GM18861 (cell line): Measurements from ENCODE around the gene ATL1.
"Not testable (repeated sequence)": the region's sequence is repeated elsewhere in the genome, so short reads cannot be mapped to it uniquely, and the experiment has no call there.

Experiments used
- ATAC-seq: cut with Tn5 transposase; IDR thresholded peaks from one replicate; pipeline ENCODE4 v1.9.1; 2021; ENCODE audit not compliant: unreplicated experiment

The ATL1 gene

DNA sequence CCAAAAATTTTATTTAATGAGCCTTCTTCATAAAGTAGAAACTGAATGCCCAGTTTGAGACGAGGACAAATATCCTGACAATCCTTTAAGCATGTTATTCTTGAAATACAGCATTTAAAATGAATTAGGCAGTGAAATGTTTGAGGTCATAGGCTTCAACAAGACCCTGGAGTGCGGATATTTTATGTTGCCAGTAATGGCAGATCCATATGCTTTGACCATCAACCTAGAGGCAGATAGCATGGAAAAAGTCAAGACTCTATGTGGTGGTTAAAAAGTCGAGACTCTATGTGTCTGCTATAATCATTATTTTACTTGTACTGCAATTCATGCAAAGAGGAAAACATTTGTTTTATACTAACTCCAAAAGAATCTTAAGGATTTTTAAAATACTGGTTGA lies 25.5 kb upstream of the ATL1 start:
- ATAC-seq: no peak

GRCh38 chr14:50534997-50535396 lies 24.9 kb upstream of the ATL1 start:
- no peak for ATAC-seq

DNA sequence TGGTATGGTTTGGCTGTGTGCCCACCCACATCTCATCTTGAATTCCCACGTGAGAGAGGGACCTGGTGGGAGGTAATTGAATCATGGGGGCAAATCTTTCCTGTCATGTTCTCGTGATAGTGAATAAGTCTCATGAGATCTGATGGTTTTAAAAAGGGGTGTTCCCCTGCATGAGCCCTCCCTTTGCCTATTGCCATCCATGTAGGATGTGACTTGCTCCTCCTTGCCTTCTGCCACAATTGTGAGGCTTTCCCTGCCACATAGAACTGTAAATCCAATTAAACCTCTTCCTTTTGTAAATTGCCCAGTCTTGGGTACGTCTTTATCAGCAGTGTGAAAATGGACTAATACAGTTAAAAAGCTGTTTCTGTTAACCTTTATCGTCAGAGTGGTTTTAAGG lies 21.9 kb upstream of the ATL1 start:
- ATAC-seq: not testable (repeated sequence)

GRCh38 chr14:50539051-50539450 lies 20.9 kb upstream of the ATL1 start:
- ATAC-seq: no peak

- ATAC-seq: no peak
Measured at GRCh38 chr14:50541159-50541567, 18.8 kb upstream of the ATL1 start.

DNA sequence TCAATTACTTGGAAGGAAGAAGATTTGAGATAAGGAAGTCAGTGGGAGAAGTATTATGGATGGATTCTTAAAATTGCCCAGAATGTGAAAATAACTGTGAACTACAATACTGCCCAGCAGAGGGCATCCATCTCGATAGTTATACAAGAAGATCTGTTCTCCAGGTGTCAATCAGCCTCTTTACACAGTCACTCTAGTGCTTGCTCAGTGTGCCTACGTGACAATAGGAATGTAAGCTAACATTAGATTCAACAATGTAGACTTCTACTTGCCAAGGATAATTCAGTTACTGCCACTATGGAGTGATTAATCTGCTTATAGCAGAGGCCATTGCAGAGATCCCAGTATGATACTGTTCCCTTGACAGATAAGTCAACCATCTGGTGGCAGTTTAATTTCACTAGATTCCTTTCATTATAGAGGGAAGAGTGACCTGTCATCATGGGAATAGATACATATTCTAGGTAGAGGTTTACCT lies 17.0 kb upstream of the ATL1 start:
- ATAC-seq: no peak

- ATAC-seq: no peak
Measured at GRCh38 chr14:50544911-50545310, 15.0 kb upstream of the ATL1 start.

GRCh38 chr14:50545618-50546017 lies 14.3 kb upstream of the ATL1 start:
- no peak for ATAC-seq

- no peak for ATAC-seq
Measured at GRCh38 chr14:50550294-50550693, 9.7 kb upstream of the ATL1 start.

GRCh38 chr14:50551877-50552276 lies 8.1 kb upstream of the ATL1 start:
- ATAC-seq: no peak

DNA sequence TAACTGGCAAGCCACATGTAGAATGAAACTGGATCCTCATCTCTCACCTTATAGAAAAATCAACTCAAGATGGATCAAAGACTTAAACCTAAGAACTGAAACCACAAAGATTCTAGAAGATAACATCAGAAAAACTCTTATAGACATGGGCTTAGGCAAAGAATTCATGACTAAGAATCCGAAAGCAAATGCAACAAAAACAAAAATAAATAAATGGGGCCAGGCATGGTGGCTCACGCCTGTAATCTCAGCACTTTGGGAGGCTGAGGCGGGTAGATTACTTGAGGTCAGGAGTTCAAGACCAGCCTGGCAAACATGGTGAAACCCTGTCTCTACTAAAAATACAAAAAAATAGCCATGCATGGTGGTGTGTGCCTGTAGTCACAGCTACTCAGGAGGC lies 7.1 kb upstream of the ATL1 start:
- ATAC-seq: not testable (repeated sequence)

GRCh38 chr14:50560931-50561285 lies 963 bp downstream of the ATL1 start:
- ATAC-seq: no peak

- no peak for ATAC-seq
Measured at GRCh38 chr14:50562841-50563240, 2.9 kb downstream of the ATL1 start.

DNA sequence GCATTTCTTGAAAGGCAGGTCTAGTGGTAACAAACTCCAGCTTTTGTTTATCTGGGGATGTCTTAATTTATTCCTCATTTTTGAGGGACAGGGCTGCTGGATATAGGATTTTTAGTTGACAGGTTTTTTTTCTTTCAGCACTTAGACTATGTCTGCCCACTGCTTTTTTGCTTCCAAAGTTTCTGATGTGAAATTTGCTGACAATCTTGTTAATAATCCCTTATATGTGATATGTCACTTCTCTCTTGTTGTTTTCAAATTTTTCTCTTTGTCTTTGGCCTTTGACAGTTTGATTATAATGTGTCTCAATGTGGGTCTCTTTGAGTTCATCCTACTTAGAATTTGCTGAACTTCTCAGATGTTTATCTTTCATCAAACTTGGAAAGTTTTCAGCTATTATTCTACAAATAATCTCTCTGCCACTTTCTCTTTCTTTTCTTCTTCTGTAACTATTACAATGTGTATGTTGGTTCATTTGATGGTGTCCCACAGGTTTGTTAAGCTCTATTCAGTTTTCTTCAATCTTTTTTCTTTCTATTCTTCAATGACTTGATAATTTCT lies 9.8 kb downstream of the ATL1 start:
- no peak for ATAC-seq

GRCh38 chr14:50573862-50574261 lies 13.9 kb downstream of the ATL1 start:
- no peak for ATAC-seq

DNA sequence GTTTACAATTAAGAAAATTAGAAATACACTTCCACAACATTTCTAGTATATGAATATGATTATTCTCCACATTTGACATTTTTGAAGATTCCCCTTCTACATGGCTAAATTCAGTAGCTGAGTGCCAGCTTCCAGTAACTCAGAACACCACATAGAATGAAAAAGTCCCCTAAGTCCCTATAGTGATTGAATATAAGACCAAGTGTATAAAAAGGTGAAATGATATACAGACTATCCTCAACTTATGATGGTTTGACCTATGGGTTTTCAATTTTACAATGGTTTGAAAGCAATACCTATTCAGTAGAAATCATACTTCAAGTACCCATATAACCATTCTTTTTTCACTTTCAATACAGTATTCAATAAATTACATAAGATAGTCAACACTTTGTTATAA lies 15.8 kb downstream of the ATL1 start:
- ATAC-seq: no peak

DNA sequence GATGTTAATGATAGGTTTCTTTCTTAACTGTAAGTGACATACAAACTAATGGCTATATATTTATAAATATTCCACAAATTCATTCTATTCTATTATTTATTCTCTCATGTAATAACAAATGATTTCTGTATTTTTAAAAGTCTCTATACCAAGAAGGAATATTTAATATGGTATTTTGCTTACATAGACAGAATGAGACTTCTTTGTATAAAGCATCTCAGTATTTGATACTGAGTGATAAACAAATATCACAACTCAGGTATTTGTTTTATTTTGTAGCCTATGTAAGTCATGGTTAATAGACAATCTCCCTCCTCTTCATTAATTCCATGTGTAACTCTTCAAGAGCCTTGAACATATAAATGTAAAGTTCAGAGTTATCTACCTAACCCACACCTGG lies 18.0 kb downstream of the ATL1 start:
- ATAC-seq: no peak

DNA sequence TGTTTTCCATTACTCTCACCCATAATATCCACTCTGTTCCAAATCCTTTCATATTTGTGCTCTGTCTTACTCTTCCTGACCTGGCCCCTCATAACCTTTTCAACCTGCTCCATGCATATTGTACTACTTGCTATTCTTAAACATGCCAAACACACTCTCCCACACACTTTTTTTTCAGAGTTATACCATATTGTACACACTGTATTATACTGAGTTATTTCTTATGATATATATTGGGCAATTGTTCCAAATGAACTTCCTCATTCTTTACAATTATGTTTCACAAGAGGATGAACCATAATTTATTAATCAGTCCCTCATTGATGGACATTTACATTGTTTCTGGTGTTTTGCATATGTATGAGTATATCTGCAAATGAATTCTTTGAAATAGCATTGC lies 18.5 kb downstream of the ATL1 start:
- no peak for ATAC-seq

DNA sequence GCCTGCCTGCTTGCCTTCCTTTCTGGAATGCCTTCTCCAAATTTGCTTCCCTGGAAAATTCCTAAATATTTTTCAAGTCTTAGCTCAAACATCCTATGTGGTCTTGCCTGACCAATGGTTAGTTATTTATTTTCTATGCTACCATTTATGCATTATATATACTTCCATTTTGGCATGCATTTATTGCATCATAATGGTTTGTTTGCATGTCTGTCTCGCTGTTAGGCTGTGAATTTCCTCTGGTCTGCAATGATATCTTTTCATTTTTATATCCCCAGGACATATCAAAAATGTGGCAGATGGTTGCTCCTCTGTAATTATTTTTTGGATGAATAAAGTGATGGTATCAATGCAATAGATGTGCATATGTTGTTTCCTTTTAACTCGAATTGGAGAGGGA lies 30.5 kb downstream of the ATL1 start:
- ATAC-seq: no peak

- ATAC-seq: no peak
Measured at GRCh38 chr14:50594577-50595316, 34.8 kb downstream of the ATL1 start.

GRCh38 chr14:50598765-50599164 lies 38.8 kb downstream of the ATL1 start:
- ATAC-seq: no peak

- no peak for ATAC-seq
Measured at GRCh38 chr14:50599700-50600444, 39.9 kb downstream of the ATL1 start.
